ENCODE measurements around the gene GPR87. TPM values are rescaled to one million over a fixed set of nuclear protein-coding genes. Genes with fewer than 3 reads are reported as not detected.
A peak's percentile ranks its signal among the peaks of the same experiment; 100 is the strongest.

GPR87 gene
- total RNA-seq, 1 experiment from 2014 or later, result 13.3 TPM

DNA sequence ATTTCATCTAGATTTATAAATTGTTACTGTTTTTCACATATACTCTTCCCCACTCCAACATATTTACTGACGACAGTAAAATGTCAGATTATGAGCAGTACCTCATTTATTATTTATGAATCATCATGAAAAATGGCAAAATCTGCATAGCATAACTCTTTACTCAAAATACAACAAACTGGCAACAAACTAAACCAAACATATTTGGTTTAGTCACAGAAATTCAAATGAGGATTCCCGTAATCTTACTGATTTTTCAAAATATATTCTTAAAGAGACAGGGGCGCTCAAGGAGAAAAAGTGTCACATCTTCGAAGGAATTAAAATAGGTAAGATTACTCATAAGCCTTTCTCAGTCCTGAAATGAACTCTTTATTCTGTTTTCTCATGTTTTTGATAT lies 3.0 kb upstream of the GPR87 start:
- BruUV-seq (replicated peaks), result no TSS peak
- Histone ChIP-seq H3K9me2 (replicated peaks; ENCODE audit: low read length) (no peaks in the 10 kb centered on the region), H3K27ac (ENCODE audit: low read length) (peak overlapping the region; percentile 70), H3K9ac (ENCODE audit: low read length) (peak overlapping the region; percentile 53), H3F3A (ENCODE audit: low read length, unreplicated experiment) (peaks cover 6% of the 10 kb centered on the region), H3K79me2 (ENCODE audit: low read length) (peaks cover 20% of the 10 kb centered on the region), H2AFZ (ENCODE audit: low read length) (peak overlapping the region; percentile 9), H3K4me2 (ENCODE audit: low read length) (peak overlapping the region; percentile 71), H3K9me3 (ENCODE audit: low read length) (no peaks in the 10 kb centered on the region), H3K4me3 (ENCODE audit: low read length) (peak overlapping the region; percentile 15), H3K4me1 (ENCODE audit: insufficient read depth, low read length) (peaks cover 69% of the 10 kb centered on the region), H4K20me1 (ENCODE audit: low read length) (no peaks in the 10 kb centered on the region), H3K27me3 (ENCODE audit: low read length) (no peaks in the 10 kb centered on the region), H3K36me3 (ENCODE audit: low read depth, low read length) (no peaks in the 10 kb centered on the region)
- TF ChIP-seq EZH2phosphoT487 (IDR thresholded peaks at IDR 0.05; ENCODE audit: borderline replicate concordance, low read length), result no peak
- TF ChIP-seq, protein P1, sequence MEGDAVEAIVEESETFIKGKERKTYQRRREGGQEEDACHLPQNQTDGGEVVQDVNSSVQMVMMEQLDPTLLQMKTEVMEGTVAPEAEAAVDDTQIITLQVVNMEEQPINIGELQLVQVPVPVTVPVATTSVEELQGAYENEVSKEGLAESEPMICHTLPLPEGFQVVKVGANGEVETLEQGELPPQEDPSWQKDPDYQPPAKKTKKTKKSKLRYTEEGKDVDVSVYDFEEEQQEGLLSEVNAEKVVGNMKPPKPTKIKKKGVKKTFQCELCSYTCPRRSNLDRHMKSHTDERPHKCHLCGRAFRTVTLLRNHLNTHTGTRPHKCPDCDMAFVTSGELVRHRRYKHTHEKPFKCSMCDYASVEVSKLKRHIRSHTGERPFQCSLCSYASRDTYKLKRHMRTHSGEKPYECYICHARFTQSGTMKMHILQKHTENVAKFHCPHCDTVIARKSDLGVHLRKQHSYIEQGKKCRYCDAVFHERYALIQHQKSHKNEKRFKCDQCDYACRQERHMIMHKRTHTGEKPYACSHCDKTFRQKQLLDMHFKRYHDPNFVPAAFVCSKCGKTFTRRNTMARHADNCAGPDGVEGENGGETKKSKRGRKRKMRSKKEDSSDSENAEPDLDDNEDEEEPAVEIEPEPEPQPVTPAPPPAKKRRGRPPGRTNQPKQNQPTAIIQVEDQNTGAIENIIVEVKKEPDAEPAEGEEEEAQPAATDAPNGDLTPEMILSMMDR (conservative IDR thresholded peaks at IDR 0.05; ENCODE audit: low read depth, low read length), result no peak
- no peak for TF ChIP-seq EZH2 (IDR thresholded peaks at IDR 0.05; ENCODE audit: low read length, unreplicated experiment)
- intact Hi-C loops (cut with micrococcal nuclease), result loop anchor here (2.0 to 5.0 kb wide), 2 partner anchors 29 to 588 kb away; no protein-coding TSS in a partner anchor
- CTCF ChIA-PET, result interaction anchor here (0.6 kb wide), 1 partner anchor 26 kb away, joined by 19 read pairs; no protein-coding TSS in a partner anchor
- POLR2A ChIA-PET (ENCODE audit: unreplicated experiment), result no interaction called here
- DNase-seq (peak; percentile 58), ATAC-seq (peak; percentile 49)

DNA sequence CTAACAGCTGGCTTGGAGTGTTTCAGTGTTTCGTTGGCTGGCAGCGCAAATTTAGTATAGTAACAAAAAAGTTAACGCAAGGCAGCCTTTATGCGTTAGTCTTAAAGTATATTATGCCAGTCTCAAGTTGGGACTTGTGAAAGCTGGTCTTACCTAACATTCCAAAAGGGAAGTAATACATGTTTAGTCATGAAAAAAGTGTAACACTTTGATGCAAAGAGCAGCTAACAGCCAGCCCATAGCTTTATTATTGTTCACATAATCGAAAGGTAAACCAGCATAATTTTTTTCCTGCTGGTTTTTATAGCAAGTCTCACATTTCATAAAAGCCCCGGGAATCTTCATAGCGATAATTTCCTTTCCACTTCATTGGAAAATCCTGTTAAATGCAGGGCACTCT lies 2.4 kb upstream of the GPR87 start:
- peak overlapping the region; percentile 15; the same call in 1 of the 2 replicates for H3K4me3 ChIP-seq (ENCODE audit: low read length)
- DNase-seq, result peak; percentile 39
- H3K9me3 ChIP-seq (ENCODE audit: low read length), result no peaks in the 10 kb centered on the region
- peaks cover 75% of the 10 kb centered on the region for H3K4me1 ChIP-seq (ENCODE audit: insufficient read depth, low read length)
- peak overlapping the region; percentile 71 for H3K4me2 ChIP-seq (ENCODE audit: low read length)
- H3K27ac ChIP-seq (ENCODE audit: low read length), result peak overlapping the region; percentile 70
- H3K9me2 ChIP-seq (replicated peaks; ENCODE audit: low read length), result no peaks in the 10 kb centered on the region
- no peaks in the 10 kb centered on the region for H3K36me3 ChIP-seq (ENCODE audit: low read depth, low read length)
- H3F3A ChIP-seq (ENCODE audit: low read length, unreplicated experiment), result peaks cover 6% of the 10 kb centered on the region
- H2AFZ ChIP-seq (ENCODE audit: low read length), result peak overlapping the region; percentile 10; the same call in 1 of the 2 replicates
- peak overlapping the region; percentile 53 for H3K9ac ChIP-seq (ENCODE audit: low read length)
- CTCF ChIA-PET, result interaction anchor here (0.5 kb wide), 1 partner anchor 9 kb away, joined by 5 read pairs; no protein-coding TSS in a partner anchor
- BruUV-seq (replicated peaks), result no TSS peak
- intact Hi-C loops (cut with micrococcal nuclease), result loop anchor here (2.0 to 5.0 kb wide), 2 partner anchors 28 to 588 kb away; no protein-coding TSS in a partner anchor
- no peaks in the 10 kb centered on the region for H3K27me3 ChIP-seq (ENCODE audit: low read length)
- POLR2A ChIA-PET (ENCODE audit: unreplicated experiment), result no interaction called here
- TF ChIP-seq, protein P1 (conservative IDR thresholded peaks at IDR 0.05; ENCODE audit: low read depth, low read length), result no peak
- TF ChIP-seq EZH2phosphoT487 (IDR thresholded peaks at IDR 0.05; ENCODE audit: borderline replicate concordance, low read length) (no peak), EZH2 (IDR thresholded peaks at IDR 0.05; ENCODE audit: low read length, unreplicated experiment) (no peak)
- ATAC-seq, result peak; percentile 7
- H3K79me2 ChIP-seq (ENCODE audit: low read length), result peaks cover 27% of the 10 kb centered on the region
- H4K20me1 ChIP-seq (ENCODE audit: low read length), result no peaks in the 10 kb centered on the region

DNA sequence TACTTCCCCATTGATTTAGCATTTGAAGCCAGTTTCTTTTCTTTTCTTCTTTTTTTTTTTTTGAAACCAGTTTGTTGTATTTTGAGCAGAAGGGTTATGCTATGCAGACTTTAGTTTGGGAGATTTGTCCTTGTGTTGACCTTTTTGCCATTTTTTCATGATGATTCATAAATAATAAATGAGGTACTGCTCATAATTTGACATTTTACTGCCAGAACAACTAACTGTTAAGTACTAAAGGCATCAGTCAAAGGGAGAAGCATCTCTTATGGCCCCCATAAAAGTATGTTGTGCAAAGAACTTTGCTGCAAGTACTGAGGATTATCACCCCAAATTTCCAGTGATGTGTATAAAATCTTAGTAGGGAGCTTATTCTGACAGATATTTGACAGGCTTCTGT lies 1.7 kb upstream of the GPR87 start:
- Histone ChIP-seq H3K4me1 (ENCODE audit: insufficient read depth, low read length) (peaks cover 75% of the 10 kb centered on the region), H3K9ac (ENCODE audit: low read length) (0 out of 2 replicates have a peak overlapping the region, but pooled peaks have one; percentile 53), H3F3A (ENCODE audit: low read length, unreplicated experiment) (peaks cover 6% of the 10 kb centered on the region), H3K4me2 (ENCODE audit: low read length) (peak overlapping the region; percentile 71), H2AFZ (ENCODE audit: low read length) (no peak overlapping the region), H4K20me1 (ENCODE audit: low read length) (no peaks in the 10 kb centered on the region), H3K36me3 (ENCODE audit: low read depth, low read length) (no peaks in the 10 kb centered on the region), H3K9me3 (ENCODE audit: low read length) (no peaks in the 10 kb centered on the region), H3K9me2 (replicated peaks; ENCODE audit: low read length) (no peaks in the 10 kb centered on the region), H3K27ac (ENCODE audit: low read length) (peak overlapping the region; percentile 70), H3K4me3 (ENCODE audit: low read length) (no peak overlapping the region), H3K79me2 (ENCODE audit: low read length) (peaks cover 33% of the 10 kb centered on the region), H3K27me3 (ENCODE audit: low read length) (no peaks in the 10 kb centered on the region)
- ATAC-seq, result peak; percentile 21
- BruUV-seq (replicated peaks), result no TSS peak
- POLR2A ChIA-PET (ENCODE audit: unreplicated experiment), result no interaction called here
- intact Hi-C loops (cut with micrococcal nuclease), result loop anchor here (2.0 to 5.0 kb wide), 2 partner anchors 28 to 589 kb away; no protein-coding TSS in a partner anchor
- peak; percentile 62 for DNase-seq
- no peak for TF ChIP-seq EZH2 (IDR thresholded peaks at IDR 0.05; ENCODE audit: low read length, unreplicated experiment)
- TF ChIP-seq, protein P1 (conservative IDR thresholded peaks at IDR 0.05; ENCODE audit: low read depth, low read length), result no peak
- no peak for TF ChIP-seq EZH2phosphoT487 (IDR thresholded peaks at IDR 0.05; ENCODE audit: borderline replicate concordance, low read length)
- CTCF ChIA-PET, result no interaction called here
